Bronchial epithelial cell (primary cell): ENCODE measurements around the gene SCO1. TPM values are rescaled to one million over a fixed set of nuclear protein-coding genes. Genes with fewer than 3 reads are reported as not detected.
A peak's percentile ranks its signal among the peaks of the same experiment; 100 is the strongest.

Source experiments
- DNase-seq: peaks from one replicate; pipeline ENCODE4 v3.0.0-alpha.2; 2010; ENCODE audit warnings: low read depth
- FAIRE-seq: peaks from 2 replicates; lab custom pipeline; 2011; peaks lifted over from hg19 to GRCh38; lab: Jason Lieb, UNC
- H3K27me3 ChIP-seq: 2 replicates; pipeline ENCODE4 v1.5.1; 2011; ENCODE audit warnings: low read length; ENCODE audit not compliant: control insufficient read depth, insufficient read depth
- H3K36me3 ChIP-seq: 2 replicates; pipeline ENCODE4 v1.5.1; 2011; ENCODE audit warnings: low read length; ENCODE audit not compliant: control insufficient read depth, insufficient read depth
- H3K4me3 ChIP-seq: 2 replicates; pipeline ENCODE4 v1.5.1; 2011; ENCODE audit warnings: mild to moderate bottlenecking, low read depth, low read length, control low read depth
- CTCF ChIP-seq: IDR thresholded peaks from 2 replicates; pipeline ENCODE4 v1.5.1; 2011; ENCODE audit warnings: mild to moderate bottlenecking, moderate library complexity, low read length, control low read depth, inconsistent platforms; ENCODE audit not compliant: insufficient read depth, severe bottlenecking
- total RNA-seq: library from RNA; depleted of rRNA; stranded (reverse); fragments of >200 nt; gene quantifications from 2 replicates; pipeline ENCODE4 v1.2.1, GENCODE V29; 2014

SCO1 gene
- total RNA-seq, 1 donor from 2014 or later = 24.2 TPM

- DNase-seq = no peak
- H3K4me3 ChIP-seq = no peak overlapping the region
- no peaks in the 10 kb centered on the region for H3K27me3 ChIP-seq
- H3K36me3 ChIP-seq = no peaks in the 10 kb centered on the region
- TF ChIP-seq CTCF = no peak
- FAIRE-seq = no peak
Measured at GRCh38 chr17:10741416-10742135, 44.2 kb upstream of the SCO1 start.

- no peak for FAIRE-seq
- no peak overlapping the region for H3K4me3 ChIP-seq
- TF ChIP-seq CTCF = no peak
- no peak for DNase-seq
- H3K27me3 ChIP-seq = no peaks in the 10 kb centered on the region
- H3K36me3 ChIP-seq = no peaks in the 10 kb centered on the region
Measured at GRCh38 chr17:10739386-10739785, 42.1 kb upstream of the SCO1 start.

GRCh38 chr17:10738521-10739258 is 41.4 kb upstream of the SCO1 start:
- TF ChIP-seq CTCF = no peak
- H3K4me3 ChIP-seq = no peak overlapping the region
- no peaks in the 10 kb centered on the region for H3K36me3 ChIP-seq
- no peaks in the 10 kb centered on the region for H3K27me3 ChIP-seq
- DNase-seq (no peak), FAIRE-seq (no peak)

- no peaks in the 10 kb centered on the region for H3K27me3 ChIP-seq
- no peak for TF ChIP-seq CTCF
- no peak overlapping the region for H3K4me3 ChIP-seq
- no peak for DNase-seq
- FAIRE-seq = no peak
- H3K36me3 ChIP-seq = no peaks in the 10 kb centered on the region
Measured at GRCh38 chr17:10737736-10738135, 40.4 kb upstream of the SCO1 start.

- DNase-seq (peak; percentile 55), FAIRE-seq (no peak)
- peak; percentile 83 for TF ChIP-seq CTCF
- no peak overlapping the region for H3K4me3 ChIP-seq
- no peaks in the 10 kb centered on the region for H3K27me3 ChIP-seq
- H3K36me3 ChIP-seq = no peaks in the 10 kb centered on the region
Measured at GRCh38 chr17:10737168-10737622, 39.9 kb upstream of the SCO1 start.
